Endothelial cell (in vitro differentiated cells): ENCODE measurements around the gene CACNA1I. TPM values are rescaled to one million over a fixed set of nuclear protein-coding genes. Genes with fewer than 3 reads are reported as not detected.

Source experiments
- DNase-seq: peaks from one replicate; pipeline ENCODE4 v3.0.0; 2021; ENCODE audit warnings: low spot score
- H3K27ac Mint-ChIP-seq: one replicate; pipeline ENCODE4 v1.8.0; 2021; ENCODE audit warnings: mixed read lengths, inconsistent platforms; ENCODE audit not compliant: unreplicated experiment
- H3K27me3 Mint-ChIP-seq: one replicate; pipeline ENCODE4 v1.8.0; 2021; ENCODE audit warnings: mild to moderate bottlenecking, moderate library complexity, mixed read lengths, inconsistent platforms; ENCODE audit not compliant: unreplicated experiment
- H3K36me3 Mint-ChIP-seq: one replicate; pipeline ENCODE4 v1.8.0; 2021; ENCODE audit warnings: mild to moderate bottlenecking, low read depth, mixed read lengths, inconsistent platforms; ENCODE audit not compliant: unreplicated experiment
- H3K4me1 Mint-ChIP-seq: one replicate; pipeline ENCODE4 v1.8.0; 2021; ENCODE audit warnings: mild to moderate bottlenecking, mixed read lengths, inconsistent platforms; ENCODE audit not compliant: unreplicated experiment
- H3K4me3 Mint-ChIP-seq: one replicate; pipeline ENCODE4 v1.8.0; 2021; ENCODE audit warnings: mild to moderate bottlenecking, mixed read lengths, inconsistent platforms; ENCODE audit not compliant: unreplicated experiment
- H3K9me3 Mint-ChIP-seq: one replicate; pipeline ENCODE4 v1.8.0; 2021; ENCODE audit warnings: mixed read lengths, inconsistent platforms; ENCODE audit not compliant: unreplicated experiment
- total RNA-seq: library from RNA; stranded (reverse); fragmentation: NEBNext Ultra II Directional; extraction: Animal tissue kit (Norgen Biotek cat#: 25700); gene quantifications from one replicate; pipeline ENCODE4 v1.2.1, GENCODE V29; 2021; ENCODE audit not compliant: unreplicated experiment
- TF ChIP-seq, protein P1 (sequence below): fragments of 200-600 bp; sonication (generic); IDR thresholded peaks from one replicate; pipeline ENCODE4 v1.5.0; 2021; ENCODE audit warnings: antibody characterized with exemption; ENCODE audit not compliant: unreplicated experiment

The CACNA1I gene
- total RNA-seq, 1 donor from 2014 or later = 0.10 TPM

DNA sequence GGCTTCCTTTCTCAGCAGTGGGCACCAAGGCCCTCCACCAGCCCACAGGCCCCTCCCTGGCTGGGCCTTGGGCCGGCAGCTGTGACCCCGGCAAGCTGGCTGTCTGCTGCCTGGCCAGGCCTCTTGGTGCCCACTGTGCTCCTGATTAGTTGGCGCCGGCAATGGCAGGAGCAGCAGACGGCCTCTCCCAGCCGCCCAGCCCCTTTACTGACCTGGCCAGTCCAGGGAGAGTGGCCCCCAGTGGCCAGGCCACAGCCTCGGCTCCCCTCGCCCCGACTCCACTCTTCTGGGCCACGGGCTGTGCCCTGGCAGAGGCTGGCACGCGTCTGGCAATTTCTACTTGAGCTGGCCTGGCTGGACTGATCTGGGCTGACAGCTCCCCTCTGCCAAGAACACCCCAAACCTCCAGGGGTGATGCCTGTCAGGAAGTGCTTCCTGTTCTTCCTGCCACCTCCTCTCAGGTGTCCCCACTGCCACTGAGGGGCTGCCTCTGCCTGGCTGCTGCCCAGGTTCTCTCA, 58.1 kb downstream of the CACNA1I start:
- Mint-ChIP-seq H3K27ac (no peak overlapping the region), H3K27me3 (peaks cover 5% of the 10 kb centered on the region), H3K36me3 (no peaks in the 10 kb centered on the region), H3K4me1 (no peaks in the 10 kb centered on the region), H3K9me3 (no peaks in the 10 kb centered on the region), H3K4me3 (no peak overlapping the region)
- TF ChIP-seq, protein P1, sequence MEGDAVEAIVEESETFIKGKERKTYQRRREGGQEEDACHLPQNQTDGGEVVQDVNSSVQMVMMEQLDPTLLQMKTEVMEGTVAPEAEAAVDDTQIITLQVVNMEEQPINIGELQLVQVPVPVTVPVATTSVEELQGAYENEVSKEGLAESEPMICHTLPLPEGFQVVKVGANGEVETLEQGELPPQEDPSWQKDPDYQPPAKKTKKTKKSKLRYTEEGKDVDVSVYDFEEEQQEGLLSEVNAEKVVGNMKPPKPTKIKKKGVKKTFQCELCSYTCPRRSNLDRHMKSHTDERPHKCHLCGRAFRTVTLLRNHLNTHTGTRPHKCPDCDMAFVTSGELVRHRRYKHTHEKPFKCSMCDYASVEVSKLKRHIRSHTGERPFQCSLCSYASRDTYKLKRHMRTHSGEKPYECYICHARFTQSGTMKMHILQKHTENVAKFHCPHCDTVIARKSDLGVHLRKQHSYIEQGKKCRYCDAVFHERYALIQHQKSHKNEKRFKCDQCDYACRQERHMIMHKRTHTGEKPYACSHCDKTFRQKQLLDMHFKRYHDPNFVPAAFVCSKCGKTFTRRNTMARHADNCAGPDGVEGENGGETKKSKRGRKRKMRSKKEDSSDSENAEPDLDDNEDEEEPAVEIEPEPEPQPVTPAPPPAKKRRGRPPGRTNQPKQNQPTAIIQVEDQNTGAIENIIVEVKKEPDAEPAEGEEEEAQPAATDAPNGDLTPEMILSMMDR = no peak
- DNase-seq = no peak

DNA sequence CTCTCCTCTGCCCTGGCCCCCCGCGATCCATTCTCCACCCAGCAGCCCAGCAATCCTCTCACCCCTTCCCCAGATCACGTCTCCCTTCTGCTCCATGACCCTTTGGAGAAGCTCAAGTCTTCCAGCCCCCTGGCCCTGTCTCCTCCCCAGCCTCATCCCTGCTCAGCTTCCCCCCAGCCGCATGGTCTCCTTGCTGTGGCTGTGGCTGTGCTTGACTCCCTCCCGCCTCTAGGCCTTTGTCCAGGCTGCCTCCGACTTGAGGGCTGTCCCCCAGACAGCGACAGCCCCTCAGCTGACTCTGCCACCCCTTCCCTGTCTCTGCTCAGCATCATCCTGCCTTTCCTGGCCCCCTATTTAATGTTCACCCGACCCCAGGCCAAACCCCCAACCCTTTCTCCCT, 59.3 kb downstream of the CACNA1I start:
- DNase-seq = no peak
- Mint-ChIP-seq H3K4me3 (no peak overlapping the region), H3K27me3 (peaks cover 6% of the 10 kb centered on the region), H3K36me3 (no peaks in the 10 kb centered on the region), H3K9me3 (no peaks in the 10 kb centered on the region), H3K27ac (peak overlapping the region; percentile 34), H3K4me1 (no peaks in the 10 kb centered on the region)
- TF ChIP-seq, protein P1 = no peak

DNA sequence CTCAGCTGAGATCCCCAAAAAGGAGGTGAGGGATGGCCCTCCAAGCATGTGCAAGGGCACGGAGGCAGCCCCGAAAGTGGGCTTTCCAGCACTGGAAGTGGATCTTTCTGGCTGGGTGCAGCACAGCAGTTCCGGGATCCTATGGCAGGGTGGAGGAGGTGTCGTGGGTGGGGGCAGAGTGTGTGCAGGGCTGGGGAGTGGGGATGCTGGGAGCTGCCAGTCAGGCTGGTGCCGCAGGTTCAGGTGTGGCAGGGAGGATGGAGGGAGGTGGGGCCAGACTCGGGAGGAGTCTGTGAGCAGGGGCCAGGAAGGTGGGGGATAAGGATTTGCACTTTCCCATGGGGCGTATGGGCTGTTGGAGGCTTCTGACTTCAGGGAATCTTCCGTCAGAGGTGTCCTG, 60.2 kb downstream of the CACNA1I start:
- DNase-seq = no peak
- H3K27me3 Mint-ChIP-seq = peaks cover 10% of the 10 kb centered on the region
- no peaks in the 10 kb centered on the region for H3K9me3 Mint-ChIP-seq
- no peak overlapping the region for H3K27ac Mint-ChIP-seq
- H3K4me1 Mint-ChIP-seq = no peaks in the 10 kb centered on the region
- TF ChIP-seq, protein P1 = no peak
- H3K36me3 Mint-ChIP-seq = no peaks in the 10 kb centered on the region
- H3K4me3 Mint-ChIP-seq = no peak overlapping the region

DNA sequence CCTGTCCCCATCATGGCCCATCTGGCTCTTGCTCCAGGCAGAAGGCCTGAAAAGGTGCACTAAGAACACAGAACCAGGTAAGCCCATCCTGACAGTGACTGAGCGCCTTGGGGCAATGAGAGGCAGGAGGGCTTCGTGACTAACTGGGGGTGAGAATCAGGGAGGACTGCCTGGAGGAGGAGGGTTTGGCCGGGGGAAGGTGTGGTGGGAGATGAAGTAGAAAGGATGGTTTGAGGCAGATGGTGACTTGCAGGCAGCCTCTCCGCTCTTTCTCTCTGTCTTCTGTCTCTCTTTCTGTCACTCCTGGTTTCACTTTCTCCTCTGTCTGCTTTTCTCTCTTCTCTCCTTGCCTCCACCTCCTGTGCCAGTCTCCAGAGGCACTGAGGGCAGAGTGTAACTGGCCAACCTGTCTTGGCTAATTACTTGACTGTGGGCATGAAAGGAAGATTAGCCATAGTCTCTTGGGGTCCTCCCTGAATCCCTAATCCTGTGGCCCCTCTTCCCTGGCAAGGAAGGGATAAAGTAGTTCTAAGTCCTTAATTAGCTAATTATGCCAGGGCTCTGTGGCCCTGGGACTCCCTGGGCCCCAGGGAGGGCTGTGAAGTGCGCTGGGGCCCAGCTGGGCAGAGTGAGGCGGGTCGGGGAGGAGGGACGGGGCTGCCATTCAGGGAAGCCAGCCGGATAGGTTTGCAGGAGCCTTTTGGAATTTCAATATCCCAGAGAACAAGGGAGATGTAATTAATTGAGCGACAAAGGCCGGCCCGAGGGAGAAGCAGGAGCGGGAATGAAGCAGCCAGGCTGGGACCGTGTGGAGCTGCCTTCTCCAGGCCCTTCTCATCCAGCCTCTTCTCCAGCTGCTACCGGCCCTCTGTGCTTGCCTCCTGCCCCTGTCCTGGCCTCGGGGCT, 61.1 kb downstream of the CACNA1I start:
- Mint-ChIP-seq H3K4me3 (no peak overlapping the region), H3K4me1 (no peaks in the 10 kb centered on the region), H3K36me3 (no peaks in the 10 kb centered on the region), H3K27me3 (peaks cover 10% of the 10 kb centered on the region), H3K27ac (no peak overlapping the region), H3K9me3 (no peaks in the 10 kb centered on the region)
- TF ChIP-seq, protein P1 = no peak
- DNase-seq = no peak
